Ishikawa (cell line): ENCODE data around the gene RGS5.

Source experiments
- CREB1 ChIP-seq: IDR thresholded peaks from 2 replicates; pipeline ENCODE4 v1.6.1; 2012; ENCODE audit warnings: low read depth
- EGR1 ChIP-seq: IDR thresholded peaks from 2 replicates; pipeline ENCODE4 v1.6.1; 2012
- EP300 ChIP-seq: IDR thresholded peaks from 2 replicates; pipeline ENCODE4 v1.6.1; 2012; ENCODE audit warnings: borderline replicate concordance
- RAD21 ChIP-seq: IDR thresholded peaks from 2 replicates; pipeline ENCODE4 v1.6.1; 2012; ENCODE audit warnings: low read depth
- TAF1 ChIP-seq: IDR thresholded peaks from 2 replicates; pipeline ENCODE4 v1.6.1; 2012; ENCODE audit warnings: low read depth, mild to moderate bottlenecking
- USF1 ChIP-seq: IDR thresholded peaks from 2 replicates; pipeline ENCODE4 v1.6.1; 2012
- YY1 ChIP-seq: IDR thresholded peaks from 2 replicates; pipeline ENCODE4 v1.6.1; 2012; ENCODE audit warnings: low read depth

- no peak for TF ChIP-seq USF1
- no peak for TF ChIP-seq EGR1
- no peak for TF ChIP-seq YY1
- TF ChIP-seq TAF1 = no peak
- no peak for TF ChIP-seq EP300
- no peak for TF ChIP-seq RAD21
- no peak for TF ChIP-seq CREB1
Measured at GRCh38 chr1:163213626-163214025, 10.9 kb upstream of the RGS5 start.
